SK-N-SH (cell line): ENCODE data around the gene TRDMT1. TPM values are rescaled to one million over a fixed set of nuclear protein-coding genes. Genes with fewer than 3 reads are reported as not detected.

Experiments
- CTCF ChIA-PET: fragments of 300-600, 350-600 bp; formaldehyde crosslinking; extraction: SDS; loops from one replicate; lab custom pipeline; 2021; lab: Yijun Ruan, JAX
- POLR2A ChIA-PET: fragments of 350-600 bp; sonication (Branson Sonifier 250); formaldehyde crosslinking; extraction: SDS; loops from one replicate; lab custom pipeline; 2020; ENCODE audit warnings: antibody characterized with exemption, inconsistent platforms; lab: Yijun Ruan, JAX
- DNase-seq: peaks from one replicate; pipeline ENCODE4 v3.0.0; 2012
- H2AFZ ChIP-seq: fragments of 200-600 bp; sonication (generic); 2 replicates; pipeline ENCODE4 v1.8.1; 2016; ENCODE audit warnings: antibody characterized with exemption, mild to moderate bottlenecking, low read depth
- H3F3A ChIP-seq: fragments of 200-600 bp; sonication (generic); replicated peaks from 2 replicates; pipeline ENCODE3; 2016; ENCODE audit warnings: antibody characterized with exemption, mild to moderate bottlenecking; ENCODE audit not compliant: insufficient read depth
- H3K27ac ChIP-seq, 2 experiments: fragments of 200-500 bp in 1 of 2; fragments of 200-600 bp in 1 of 2; sonication (Bioruptor generic) in 1 of 2; sonication (generic), shearing (Covaris generic) in 1 of 2; 2 replicates each; pipeline versions ENCODE4 v1.5.1 to v1.6.1; 2014 to 2016; ENCODE audit warnings: low read depth in 2 of 2, inconsistent platforms in 1 of 2, low read length in 1 of 2, mild to moderate bottlenecking in 1 of 2, mixed read lengths in 1 of 2
- H3K27me3 ChIP-seq: fragments of 200-600 bp; sonication (generic), shearing (Covaris generic); 2 replicates; pipeline ENCODE4 v1.6.1; 2016; ENCODE audit warnings: mixed run types; ENCODE audit not compliant: insufficient read depth
- H3K36me3 ChIP-seq, 2 experiments: fragments of 200-500 bp in 1 of 2; fragments of 200-600 bp in 1 of 2; sonication (Bioruptor generic) in 1 of 2; sonication (generic) in 1 of 2; replicated peaks in 1 of 2; 2 replicates each; pipeline versions ENCODE3 to v1.5.1; 2014 to 2016; ENCODE audit warnings: low read length in 1 of 2, mild to moderate bottlenecking in 1 of 2; ENCODE audit not compliant: insufficient read depth in 2 of 2, control insufficient read depth in 1 of 2
- H3K4me1 ChIP-seq, 2 experiments: fragments of 200-500 bp in 1 of 2; fragments of 200-600 bp in 1 of 2; sonication (Bioruptor generic) in 1 of 2; sonication (generic), shearing (Covaris generic) in 1 of 2; 2 replicates each; pipeline versions ENCODE4 v1.5.1 to v1.6.1; 2014 to 2016; ENCODE audit warnings: low read depth in 1 of 2, low read length in 1 of 2, mixed run types in 1 of 2; ENCODE audit not compliant: insufficient read depth in 2 of 2, control insufficient read depth in 1 of 2
- H3K4me2 ChIP-seq: fragments of 200-600 bp; sonication (generic), shearing (Covaris generic); 2 replicates; pipeline ENCODE4 v1.6.1; 2017; ENCODE audit warnings: mixed run types
- H3K4me3 ChIP-seq, 2 experiments: fragments of 200-500 bp in 1 of 2; fragments of 200-600 bp in 1 of 2; sonication (Bioruptor generic) in 1 of 2; sonication (generic), shearing (Covaris generic) in 1 of 2; 2 replicates each; pipeline versions ENCODE4 v1.5.1 to v1.8.1; 2014 to 2016; ENCODE audit warnings: low read depth in 2 of 2, inconsistent platforms in 1 of 2, low read length in 1 of 2, mild to moderate bottlenecking in 1 of 2, mixed read lengths in 1 of 2, moderate library complexity in 1 of 2
- H3K79me2 ChIP-seq: fragments of 200-600 bp; sonication (generic); 2 replicates; pipeline ENCODE4 v1.8.1; 2017; ENCODE audit warnings: mild to moderate bottlenecking; ENCODE audit not compliant: insufficient read depth
- H3K9ac ChIP-seq: fragments of 200-600 bp; sonication (generic); 2 replicates; pipeline ENCODE4 v1.6.1; 2017; ENCODE audit warnings: mixed run types
- H3K9me2 ChIP-seq: fragments of 200-600 bp; sonication (generic); 2 replicates; pipeline ENCODE4 v1.6.1; 2017; ENCODE audit warnings: mixed run types
- H3K9me3 ChIP-seq: fragments of 200-600 bp; sonication (generic); 2 replicates; pipeline ENCODE4 v1.6.1; 2017; ENCODE audit warnings: mixed run types, mild to moderate bottlenecking, moderate library complexity
- H4K20me1 ChIP-seq: fragments of 200-600 bp; sonication (generic); 2 replicates; pipeline ENCODE4 v1.6.1; 2017; ENCODE audit warnings: mild to moderate bottlenecking, mixed run types; ENCODE audit not compliant: insufficient read depth
- CHD2 ChIP-seq: fragments of 150-350 bp; IDR thresholded peaks from 2 replicates; pipeline ENCODE4 v1.6.1; 2018; ENCODE audit warnings: low read length; ENCODE audit not compliant: partially characterized antibody
- ELF1 ChIP-seq: IDR thresholded peaks from 2 replicates; pipeline ENCODE4 v1.4.0; 2012
- EP300 ChIP-seq, 2 experiments: IDR thresholded peaks; 2 replicates each; pipeline versions ENCODE4 v1.4.0 to v1.6.1; 2012; ENCODE audit warnings: borderline replicate concordance in 1 of 2, low read depth in 1 of 2, low read length in 1 of 2
- EZH2phosphoT487 ChIP-seq: fragments of 200-600 bp; sonication (generic); IDR thresholded peaks from 2 replicates; pipeline ENCODE4 v1.6.1; 2017; ENCODE audit warnings: low read depth, mixed run types, mild to moderate bottlenecking, antibody characterized with exemption, moderate library complexity, borderline replicate concordance
- JUND ChIP-seq: IDR thresholded peaks from 2 replicates; pipeline ENCODE4 v1.4.0; 2012
- MAX ChIP-seq: IDR thresholded peaks from 2 replicates; pipeline ENCODE4 v1.4.0; 2012; ENCODE audit warnings: low read depth
- MXI1 ChIP-seq: IDR thresholded peaks from 2 replicates; pipeline ENCODE4 v1.6.1; 2012; ENCODE audit warnings: mild to moderate bottlenecking, low read depth, low read length, improper control_type of control experiment
- NFIC ChIP-seq: IDR thresholded peaks from 2 replicates; pipeline ENCODE4 v1.4.0; 2012; ENCODE audit warnings: borderline replicate concordance
- NRF1 ChIP-seq: IDR thresholded peaks from 2 replicates; pipeline ENCODE4 v1.6.1; 2012; ENCODE audit warnings: low read depth, mild to moderate bottlenecking, low read length
- PBX3 ChIP-seq: IDR thresholded peaks from 2 replicates; pipeline ENCODE4; 2012
- POLR2AphosphoS5 ChIP-seq: IDR thresholded peaks from 2 replicates; pipeline ENCODE4 v1.6.1; 2012; ENCODE audit warnings: low read depth, low read length
- RCOR1 ChIP-seq: fragments of 150-350 bp; IDR thresholded peaks from 2 replicates; pipeline ENCODE4 v1.6.1; 2017; ENCODE audit warnings: antibody characterized with exemption, low read length
- RFX5 ChIP-seq: IDR thresholded peaks from 2 replicates; pipeline ENCODE4 v1.6.1; 2012; ENCODE audit warnings: mild to moderate bottlenecking, improper control_type of control experiment, low read length
- SIN3A ChIP-seq: IDR thresholded peaks from 2 replicates; pipeline ENCODE4 v1.6.1; 2012; ENCODE audit warnings: low read depth, mild to moderate bottlenecking, low read length, moderate library complexity, borderline replicate concordance
- SMC3 ChIP-seq: IDR thresholded peaks from 2 replicates; pipeline ENCODE4 v1.6.1; 2012; ENCODE audit warnings: low read depth, low read length, improper control_type of control experiment
- TCF12 ChIP-seq: IDR thresholded peaks from 2 replicates; pipeline ENCODE4 v1.4.0; 2012
- ZBTB33 ChIP-seq: IDR thresholded peaks from 2 replicates; pipeline ENCODE4 v1.4.0; 2012; ENCODE audit warnings: low read depth, borderline replicate concordance
- WGBS: methylation state at CpG from one replicate; pipeline ENCODE4 v1.1.6; 2017; ENCODE audit warnings: low lambda C conversion rate; 5-methylcytosine and 5-hydroxymethylcytosine counted together
- polyA plus RNA-seq, 3 experiments: library from polyadenylated mRNA; depleted of rRNA; stranded (reverse); fragments of >200 nt; gene quantifications; 2 replicates each; pipeline ENCODE4 v1.2.3, GENCODE V29; 2012

The TRDMT1 gene
- polyA plus RNA-seq, 1 of the 3 experiments (the other 2 are of a cell fraction): 3.1 TPM

- DNase-seq: no peak
- Histone ChIP-seq H3K27me3 (no peaks in the 10 kb centered on the region), H3F3A (peaks cover 74% of the 10 kb centered on the region), H3K9ac (peak overlapping the region; percentile 100; the same call in 1 of the 2 replicates), H3K9me3 (no peaks in the 10 kb centered on the region), H3K27ac (peak overlapping the region; percentile 12 to 98; a peak in 3 of 4 replicates), H3K9me2 (no peaks in the 10 kb centered on the region), H3K36me3 (peaks cover 39 to 42% of the 10 kb centered on the region in 2 experiments), H3K79me2 (peaks cover 28% of the 10 kb centered on the region), H4K20me1 (peaks cover 51% of the 10 kb centered on the region), H3K4me2 (no peak overlapping the region), H2AFZ (no peak overlapping the region), H3K4me1 (peaks cover 0 to 9% of the 10 kb centered on the region in 2 experiments; a peak in 2 of 4 replicates)
- WGBS: 41% methylated on average over 12 of the region's 12 CpGs
- ChIA-PET POLR2A (no interaction called here), CTCF (interaction anchor here (1.0 kb wide), 1 partner anchor 37 kb away, joined by 3 read pairs; the partner anchor contains the start of gene TRDMT1)
- TF ChIP-seq EP300 (IDR thresholded peaks at IDR 0.05; ENCODE audit: borderline replicate concordance in 1 of 2, low read depth in 1 of 2, low read length in 1 of 2): no peak
- TF ChIP-seq CHD2: no peak
- no peak; the same call in 1 of the 2 replicates for TF ChIP-seq SMC3
- peak; percentile 96 for TF ChIP-seq POLR2AphosphoS5
- no peak for TF ChIP-seq EZH2phosphoT487
- peak; percentile 16 for TF ChIP-seq TCF12
- peak; percentile 36 for TF ChIP-seq ELF1
- no peak for TF ChIP-seq NRF1
- TF ChIP-seq NFIC: 0 out of 2 replicates have a peak, but pooled peaks have one; percentile 3
- peak; percentile 19 for TF ChIP-seq MAX
- peak; percentile 97 for TF ChIP-seq SIN3A
- TF ChIP-seq PBX3: no peak; the same call in none of the 2 replicates
- TF ChIP-seq MXI1: no peak
- no peak for TF ChIP-seq RCOR1
- peak; percentile 90 for TF ChIP-seq ZBTB33
- no peak for TF ChIP-seq RFX5
- peak; percentile 62 for TF ChIP-seq JUND
- TF ChIP-seq, all 33 proteins: peak for 8
- no peak overlapping the region for H3K4me3 ChIP-seq
Measured at GRCh38 chr10:17238445-17239291, 37.2 kb upstream of the TRDMT1 start.
